LNCAP (cell line): Measurements from ENCODE around the gene SIPA1L3.

Source experiments
- TF ChIP-seq, protein P1 (sequence below): fragments of 450-650 bp; IDR thresholded peaks from 2 replicates; pipeline ENCODE4 v1.5.1; 2017; ENCODE audit warnings: mild to moderate bottlenecking

SIPA1L3 gene

DNA sequence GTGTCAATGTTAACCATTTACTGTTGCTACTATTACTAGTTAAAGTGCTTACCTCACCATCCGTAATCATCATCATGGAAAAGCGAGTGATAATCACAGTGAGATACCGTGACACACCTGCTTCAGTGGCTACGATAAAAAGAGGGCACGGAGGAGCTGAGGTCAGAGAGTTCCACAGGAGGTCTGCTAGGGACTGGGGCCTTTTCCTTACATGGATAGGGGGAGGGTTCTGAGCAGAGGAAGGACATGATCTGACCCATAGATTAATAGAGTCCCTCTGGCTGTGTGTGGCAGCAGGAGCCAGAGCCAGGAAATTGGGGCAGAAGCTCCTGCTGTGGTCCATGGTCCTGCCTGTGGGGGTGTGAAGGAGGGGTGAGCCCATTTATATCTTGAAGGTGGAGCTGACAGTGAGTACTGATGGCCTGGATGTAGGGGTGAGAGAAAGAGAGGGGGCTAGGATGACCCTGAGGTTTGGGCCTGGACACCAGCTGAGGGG lies 136.7 kb downstream of the SIPA1L3 start:
- TF ChIP-seq, protein P1, sequence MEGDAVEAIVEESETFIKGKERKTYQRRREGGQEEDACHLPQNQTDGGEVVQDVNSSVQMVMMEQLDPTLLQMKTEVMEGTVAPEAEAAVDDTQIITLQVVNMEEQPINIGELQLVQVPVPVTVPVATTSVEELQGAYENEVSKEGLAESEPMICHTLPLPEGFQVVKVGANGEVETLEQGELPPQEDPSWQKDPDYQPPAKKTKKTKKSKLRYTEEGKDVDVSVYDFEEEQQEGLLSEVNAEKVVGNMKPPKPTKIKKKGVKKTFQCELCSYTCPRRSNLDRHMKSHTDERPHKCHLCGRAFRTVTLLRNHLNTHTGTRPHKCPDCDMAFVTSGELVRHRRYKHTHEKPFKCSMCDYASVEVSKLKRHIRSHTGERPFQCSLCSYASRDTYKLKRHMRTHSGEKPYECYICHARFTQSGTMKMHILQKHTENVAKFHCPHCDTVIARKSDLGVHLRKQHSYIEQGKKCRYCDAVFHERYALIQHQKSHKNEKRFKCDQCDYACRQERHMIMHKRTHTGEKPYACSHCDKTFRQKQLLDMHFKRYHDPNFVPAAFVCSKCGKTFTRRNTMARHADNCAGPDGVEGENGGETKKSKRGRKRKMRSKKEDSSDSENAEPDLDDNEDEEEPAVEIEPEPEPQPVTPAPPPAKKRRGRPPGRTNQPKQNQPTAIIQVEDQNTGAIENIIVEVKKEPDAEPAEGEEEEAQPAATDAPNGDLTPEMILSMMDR: no peak

DNA sequence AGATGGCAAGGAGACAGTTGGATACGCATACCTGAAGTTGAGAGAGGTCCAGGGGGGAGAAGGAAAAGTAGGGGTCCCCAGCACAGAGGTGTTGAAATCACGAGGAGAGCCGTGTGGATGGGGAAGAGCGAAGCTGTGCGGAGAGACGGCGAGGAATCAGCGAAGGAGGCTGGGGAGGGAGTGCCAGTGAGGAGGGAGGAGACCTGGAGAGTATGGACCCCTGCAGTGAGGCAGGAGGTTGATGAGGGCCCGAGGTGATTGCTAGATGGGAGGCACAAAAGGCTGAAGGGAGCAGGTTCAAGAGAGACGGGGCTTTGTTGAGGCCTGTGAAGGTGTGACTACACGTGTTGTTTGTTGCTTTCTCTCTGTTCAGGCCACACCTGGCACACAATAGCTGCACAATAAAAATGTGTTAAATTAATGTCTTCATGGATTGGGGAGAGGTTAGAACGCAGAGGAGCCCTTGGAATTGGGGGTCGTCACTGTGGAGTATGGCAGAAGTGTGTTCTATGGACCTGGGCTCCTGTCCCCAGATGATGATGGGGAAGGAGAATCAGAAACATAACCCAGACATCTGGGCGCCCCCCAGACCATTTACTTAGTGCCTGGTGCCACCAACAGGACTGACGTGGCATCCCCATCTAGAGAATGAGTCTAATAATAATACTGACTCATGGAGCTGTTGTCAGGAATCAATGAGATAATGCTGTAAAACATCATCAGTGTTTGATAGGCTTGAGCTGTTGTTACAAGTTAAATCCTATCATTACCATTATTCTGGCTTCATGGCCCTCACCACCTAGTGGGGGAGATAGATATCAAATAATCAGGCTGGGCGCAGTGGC lies 137.5 kb downstream of the SIPA1L3 start:
- TF ChIP-seq, protein P1: no peak

- TF ChIP-seq, protein P1: no peak
Observed at GRCh38 chr19:38045554-38046253, 138.7 kb downstream of the SIPA1L3 start.

DNA sequence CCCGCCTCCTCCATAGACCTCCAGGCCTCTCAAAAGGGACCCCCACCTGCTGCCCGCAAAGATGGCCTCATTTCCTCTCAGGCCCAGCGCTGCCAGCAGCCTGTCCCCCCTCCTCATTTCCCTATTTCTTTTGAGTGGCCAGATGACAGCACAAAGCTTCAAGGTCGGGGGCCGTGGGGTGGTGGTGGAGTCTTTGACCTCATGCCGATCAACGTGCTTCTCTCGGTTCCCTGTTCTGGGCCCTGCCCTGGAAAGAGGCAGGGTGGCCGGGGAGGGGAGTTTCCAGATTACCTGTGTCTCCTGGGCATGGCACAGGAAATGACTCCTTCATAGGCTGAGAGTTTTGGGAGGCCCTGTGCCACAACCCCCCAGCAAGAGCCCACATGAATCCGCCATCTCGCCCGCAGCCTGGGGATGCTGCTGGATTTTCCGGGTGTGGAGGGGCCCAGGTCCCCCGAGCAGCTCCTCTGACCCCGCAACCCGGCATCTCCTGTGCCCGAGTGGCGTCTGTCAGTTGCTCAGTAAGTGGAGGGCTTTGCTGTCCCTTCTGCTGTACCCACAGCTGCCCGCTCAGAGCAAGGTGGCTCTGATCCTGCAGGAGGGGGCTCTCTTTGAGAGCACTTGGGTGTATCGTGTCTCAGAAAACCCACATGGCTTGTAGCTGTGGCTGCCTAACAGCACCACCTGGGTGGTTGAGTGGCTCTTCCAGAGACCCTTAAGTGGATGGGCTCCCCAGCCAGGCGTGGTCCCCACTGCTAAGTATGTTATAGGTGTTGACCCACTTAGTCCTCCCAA lies 139.4 kb downstream of the SIPA1L3 start:
- TF ChIP-seq, protein P1: no peak

GRCh38 chr19:38047049-38047438 lies 140.0 kb downstream of the SIPA1L3 start:
- TF ChIP-seq, protein P1: no peak

GRCh38 chr19:38047641-38048040 lies 140.6 kb downstream of the SIPA1L3 start:
- TF ChIP-seq, protein P1: no peak

DNA sequence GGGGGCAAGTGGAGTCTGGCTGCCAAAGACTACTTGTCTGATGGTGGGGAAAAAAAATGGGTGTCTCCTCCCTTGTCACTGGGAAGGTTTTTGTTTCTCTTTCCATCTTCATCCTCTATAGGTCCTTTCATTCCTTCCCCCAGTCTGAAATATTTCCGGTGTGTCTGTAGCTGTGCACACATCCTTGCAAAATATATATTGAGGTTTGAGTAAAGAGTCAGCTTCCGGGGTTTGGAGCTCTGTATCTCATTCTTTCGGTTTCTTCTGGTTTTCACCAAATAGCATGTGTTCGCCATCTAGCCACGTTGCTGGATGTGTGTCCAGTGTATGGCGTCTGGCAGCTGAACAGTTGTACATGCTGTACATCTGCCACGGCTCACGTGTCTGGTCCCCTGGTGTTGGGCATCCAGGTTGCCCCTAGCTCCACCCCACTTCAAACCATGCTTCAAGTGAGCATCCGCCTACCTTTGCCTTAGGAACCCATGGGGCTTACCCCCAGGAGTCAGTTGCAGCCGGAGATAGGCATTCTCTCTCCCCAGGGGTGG lies 142.2 kb downstream of the SIPA1L3 start:
- TF ChIP-seq, protein P1: no peak
